MM.1S (cell line): ENCODE measurements around the gene LRRC26.

Experiments used
- DNase-seq: peaks from one replicate; pipeline ENCODE4 v3.0.0-alpha.2; 2015
- H2AFZ ChIP-seq: fragments of 300-600 bp; sonication (generic); 2 replicates; pipeline ENCODE4 v1.6.0; 2016; ENCODE audit warnings: antibody characterized with exemption, low read length
- H3F3A ChIP-seq: fragments of 300-600 bp; sonication (generic); 2 replicates; pipeline ENCODE4 v1.6.1; 2016; ENCODE audit warnings: mild to moderate bottlenecking, antibody characterized with exemption, low read length, moderate library complexity, mixed read lengths; ENCODE audit not compliant: insufficient read depth
- H3K27ac ChIP-seq: fragments of 300-600 bp; sonication (generic); 2 replicates; pipeline ENCODE4 v1.5.1; 2016; ENCODE audit warnings: mild to moderate bottlenecking, low read length
- H3K27me3 ChIP-seq: fragments of 300-600 bp; sonication (generic); replicated peaks from 2 replicates; pipeline ENCODE4 v1.6.0; 2016; ENCODE audit warnings: low read length; ENCODE audit not compliant: insufficient read depth
- H3K36me3 ChIP-seq: fragments of 300-600 bp; sonication (generic); replicated peaks from 2 replicates; pipeline ENCODE4 v1.6.1; 2016; ENCODE audit warnings: mild to moderate bottlenecking, low read length, mixed read lengths; ENCODE audit not compliant: insufficient read depth
- H3K4me1 ChIP-seq: fragments of 300-600 bp; sonication (generic); 2 replicates; pipeline ENCODE4 v1.6.1; 2016; ENCODE audit warnings: low read length, mixed read lengths
- H3K4me2 ChIP-seq: fragments of 300-600 bp; sonication (generic); 2 replicates; pipeline ENCODE4 v1.6.0; 2016; ENCODE audit warnings: low read depth, low read length
- H3K4me3 ChIP-seq: fragments of 300-600 bp; sonication (generic); 2 replicates; pipeline ENCODE4 v1.5.1; 2016; ENCODE audit warnings: low read length, mixed read lengths
- H3K79me2 ChIP-seq: fragments of 300-600 bp; sonication (generic); 2 replicates; pipeline ENCODE4 v1.6.1; 2016; ENCODE audit warnings: mixed run types, low read length, mixed read lengths
- H3K9ac ChIP-seq: fragments of 300-600 bp; sonication (generic); 2 replicates; pipeline ENCODE4 v1.6.1; 2016; ENCODE audit warnings: low read length, mixed read lengths
- H3K9me2 ChIP-seq: fragments of 300-600 bp; sonication (generic); replicated peaks from 2 replicates; pipeline ENCODE4 v1.6.1; 2016; ENCODE audit warnings: mild to moderate bottlenecking, low read length, mixed read lengths; ENCODE audit not compliant: insufficient read depth
- H3K9me3 ChIP-seq: fragments of 300-600 bp; sonication (generic); replicated peaks from 2 replicates; pipeline ENCODE4 v1.6.1; 2016; ENCODE audit warnings: mild to moderate bottlenecking, low read length, mixed read lengths; ENCODE audit not compliant: insufficient read depth
- H4K20me1 ChIP-seq: fragments of 300-600 bp; sonication (generic); 2 replicates; pipeline ENCODE4 v1.6.1; 2016; ENCODE audit warnings: mild to moderate bottlenecking, low read length, moderate library complexity, mixed read lengths; ENCODE audit not compliant: insufficient read depth
- EZH2 ChIP-seq: fragments of 300-600 bp; sonication (generic); optimal IDR thresholded peaks from 2 replicates; pipeline ENCODE3; 2017; ENCODE audit warnings: low read depth, mild to moderate bottlenecking, antibody characterized with exemption, low read length, mixed read lengths
- EZH2phosphoT487 ChIP-seq: fragments of 300-600 bp; sonication (generic); IDR thresholded peaks from 2 replicates; pipeline ENCODE4 v1.6.1; 2018; ENCODE audit warnings: antibody characterized with exemption, low read length
- TF ChIP-seq, protein P1 (sequence below): fragments of 300-600 bp; sonication (generic); IDR thresholded peaks from 2 replicates; pipeline ENCODE4 v1.5.1; 2016; ENCODE audit warnings: antibody characterized with exemption, low read length, mixed read lengths

Gene LRRC26

DNA sequence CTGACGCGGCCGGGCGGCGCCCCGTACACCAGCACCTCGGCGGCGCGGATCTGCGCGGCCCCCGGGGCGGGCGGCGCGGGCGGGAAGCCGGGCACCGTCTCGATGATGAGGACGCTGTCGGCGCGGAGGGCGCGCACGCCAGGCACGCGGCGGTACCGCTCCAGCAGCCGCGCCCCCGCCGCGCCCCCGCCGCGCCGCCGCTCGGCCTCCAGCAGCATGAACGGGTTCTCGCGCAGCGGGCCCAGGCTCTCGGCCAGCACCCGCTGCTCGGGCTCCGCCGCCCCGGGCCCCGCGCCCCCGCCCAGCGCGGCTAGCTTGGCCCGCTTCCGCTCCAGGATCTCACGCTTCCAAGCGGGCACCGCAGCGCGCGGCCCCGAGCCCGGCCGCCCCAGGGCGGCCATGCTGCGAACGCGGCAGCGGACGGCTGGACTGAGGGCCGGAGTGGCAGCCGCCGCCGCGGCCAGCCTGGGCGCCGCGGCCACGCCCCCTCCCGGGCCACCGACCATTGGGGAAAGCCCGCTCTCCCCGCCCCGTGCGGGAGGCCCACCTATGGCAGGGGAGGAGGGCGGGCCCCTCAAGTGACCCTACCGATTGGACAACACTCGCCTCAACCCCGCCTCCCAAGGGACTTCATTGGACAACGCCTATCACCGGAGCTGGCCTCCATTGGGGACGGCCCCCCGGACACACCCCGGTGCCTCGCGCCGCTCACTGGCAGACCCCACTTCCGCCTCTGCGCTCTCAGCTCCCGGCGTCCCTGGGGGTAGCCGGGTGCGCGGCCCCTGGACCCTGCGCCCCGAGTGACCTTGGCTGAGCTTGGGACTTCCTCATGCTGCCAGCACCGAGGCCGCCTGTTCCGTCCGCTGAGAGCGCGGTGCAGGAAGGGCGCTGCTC lies 30.7 kb upstream of the LRRC26 start, which contains the start of gene TPRN:
Gene TPRN, minus strand, starts transcription at position 431 of the 894 bp plus-strand sequence. Its CDS starts 30 bp downstream, at position 401.
- Histone ChIP-seq H3K27ac (peak within 1 kb of the TSS; percentile 50; the same call in 1 of the 2 replicates), H3F3A (peaks cover 14% of the 10 kb centered on the region; the same call in 1 of the 2 replicates), H3K79me2 (peaks cover 33% of the 10 kb centered on the region), H4K20me1 (no peaks in the 10 kb centered on the region), H3K4me3 (peak within 1 kb of the TSS; percentile 92), H3K9me3 (no peaks in the 10 kb centered on the region), H3K9me2 (no peaks in the 10 kb centered on the region), H3K27me3 (no peaks in the 10 kb centered on the region), H3K36me3 (no peaks in the 10 kb centered on the region), H3K9ac (peak within 1 kb of the TSS; percentile 79), H3K4me1 (peaks cover 16% of the 10 kb centered on the region), H2AFZ (peak within 1 kb of the TSS; percentile 79), H3K4me2 (peak within 1 kb of the TSS; percentile 97)
- DNase-seq: peak; percentile 100
- TF ChIP-seq EZH2 (no peak), EZH2phosphoT487 (no peak)
- TF ChIP-seq, protein P1, sequence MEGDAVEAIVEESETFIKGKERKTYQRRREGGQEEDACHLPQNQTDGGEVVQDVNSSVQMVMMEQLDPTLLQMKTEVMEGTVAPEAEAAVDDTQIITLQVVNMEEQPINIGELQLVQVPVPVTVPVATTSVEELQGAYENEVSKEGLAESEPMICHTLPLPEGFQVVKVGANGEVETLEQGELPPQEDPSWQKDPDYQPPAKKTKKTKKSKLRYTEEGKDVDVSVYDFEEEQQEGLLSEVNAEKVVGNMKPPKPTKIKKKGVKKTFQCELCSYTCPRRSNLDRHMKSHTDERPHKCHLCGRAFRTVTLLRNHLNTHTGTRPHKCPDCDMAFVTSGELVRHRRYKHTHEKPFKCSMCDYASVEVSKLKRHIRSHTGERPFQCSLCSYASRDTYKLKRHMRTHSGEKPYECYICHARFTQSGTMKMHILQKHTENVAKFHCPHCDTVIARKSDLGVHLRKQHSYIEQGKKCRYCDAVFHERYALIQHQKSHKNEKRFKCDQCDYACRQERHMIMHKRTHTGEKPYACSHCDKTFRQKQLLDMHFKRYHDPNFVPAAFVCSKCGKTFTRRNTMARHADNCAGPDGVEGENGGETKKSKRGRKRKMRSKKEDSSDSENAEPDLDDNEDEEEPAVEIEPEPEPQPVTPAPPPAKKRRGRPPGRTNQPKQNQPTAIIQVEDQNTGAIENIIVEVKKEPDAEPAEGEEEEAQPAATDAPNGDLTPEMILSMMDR: no peak

DNA sequence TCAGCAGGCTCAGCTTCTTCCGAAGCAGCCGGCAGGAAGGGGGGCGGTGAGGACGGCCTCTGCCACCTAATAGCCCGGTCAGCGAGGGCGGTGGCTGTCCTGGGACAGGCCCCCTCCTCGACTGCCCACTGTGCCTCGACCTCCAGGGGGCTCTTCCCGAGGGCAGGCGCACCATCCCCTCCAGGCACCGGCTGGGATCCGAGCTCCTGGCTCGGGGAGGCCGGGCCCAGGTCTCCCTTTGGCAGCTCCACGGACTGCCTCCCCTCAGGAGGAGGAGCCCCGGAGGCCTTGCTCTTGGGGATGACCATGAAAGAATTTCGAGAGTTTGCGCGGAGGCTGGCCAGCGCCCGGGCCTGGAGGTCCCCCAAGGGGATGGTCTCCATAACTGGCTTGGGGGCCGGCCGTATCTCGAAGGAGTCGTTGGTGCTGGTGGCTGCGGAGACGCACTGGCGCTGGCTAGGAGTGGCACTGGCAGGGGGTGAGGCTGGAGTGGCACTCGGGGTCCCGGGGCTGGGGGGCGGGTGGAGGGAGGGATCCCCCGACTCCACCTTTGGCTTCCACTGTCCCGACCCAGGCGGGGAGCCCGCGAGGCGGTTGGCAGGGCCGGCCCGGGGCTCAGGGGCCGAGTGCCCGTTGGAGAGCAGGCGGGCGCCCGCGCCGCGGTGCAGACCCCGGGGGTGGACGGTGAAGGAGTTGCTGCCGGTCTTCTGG lies 29.7 kb upstream of the LRRC26 start:
- H3K9ac ChIP-seq: peak overlapping the region; percentile 28; the same call in 1 of the 2 replicates
- peaks cover 13% of the 10 kb centered on the region for H3K4me1 ChIP-seq
- no peak for DNase-seq
- peak overlapping the region; percentile 37; the same call in 1 of the 2 replicates for H3K4me3 ChIP-seq
- H3K4me2 ChIP-seq: peak overlapping the region; percentile 57
- TF ChIP-seq EZH2 (no peak), EZH2phosphoT487 (no peak)
- H3K27me3 ChIP-seq: no peaks in the 10 kb centered on the region
- no peaks in the 10 kb centered on the region for H3K9me2 ChIP-seq
- no peak overlapping the region for H2AFZ ChIP-seq
- H3K36me3 ChIP-seq: no peaks in the 10 kb centered on the region
- H3F3A ChIP-seq: peaks cover 10% of the 10 kb centered on the region; the same call in 1 of the 2 replicates
- no peaks in the 10 kb centered on the region for H4K20me1 ChIP-seq
- H3K9me3 ChIP-seq: no peaks in the 10 kb centered on the region
- peaks cover 25% of the 10 kb centered on the region for H3K79me2 ChIP-seq
- no peak overlapping the region for H3K27ac ChIP-seq

DNA sequence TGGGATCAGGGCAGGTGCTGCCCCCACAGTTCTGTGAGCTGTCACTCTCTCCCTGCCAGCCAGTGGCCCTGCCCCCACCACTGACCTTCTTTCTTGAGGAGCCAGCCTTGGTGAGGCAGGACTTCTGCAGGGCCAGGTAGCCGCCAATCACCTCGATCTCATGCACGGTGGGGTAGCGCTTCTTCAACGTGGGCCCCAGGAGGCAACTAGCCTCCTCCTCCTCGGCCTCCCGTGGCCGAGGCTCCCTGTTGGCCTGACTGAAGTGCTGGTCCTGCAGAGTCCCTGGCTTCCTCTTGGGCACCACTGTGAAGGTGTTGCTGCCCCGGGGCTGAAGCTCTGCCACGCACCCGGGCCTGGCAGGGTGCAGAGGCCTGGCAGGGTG lies 29.0 kb upstream of the LRRC26 start:
- Histone ChIP-seq H3K36me3 (no peaks in the 10 kb centered on the region), H4K20me1 (no peaks in the 10 kb centered on the region), H3K9ac (no peak overlapping the region), H3K9me2 (no peaks in the 10 kb centered on the region), H3F3A (peaks cover 10% of the 10 kb centered on the region; the same call in 1 of the 2 replicates), H3K4me2 (no peak overlapping the region), H3K27me3 (no peaks in the 10 kb centered on the region), H3K27ac (no peak overlapping the region), H3K4me3 (no peak overlapping the region), H3K79me2 (peaks cover 18% of the 10 kb centered on the region), H2AFZ (no peak overlapping the region), H3K4me1 (peaks cover 6% of the 10 kb centered on the region), H3K9me3 (no peaks in the 10 kb centered on the region)
- no peak for DNase-seq
- TF ChIP-seq EZH2phosphoT487 (no peak), EZH2 (no peak)
- TF ChIP-seq, protein P1: no peak
